GM12891 (cell line): ENCODE results near the gene RASGRF2.

Experiments
- POLR2A ChIP-seq: IDR thresholded peaks from 2 replicates; pipeline ENCODE4 v1.6.1; 2011; ENCODE audit warnings: low read depth, low read length, control low read depth
- POLR2AphosphoS5 ChIP-seq: IDR thresholded peaks from 2 replicates; pipeline ENCODE4 v1.6.1; 2011; ENCODE audit warnings: low read depth, low read length, control low read depth
- POU2F2 ChIP-seq: IDR thresholded peaks from 2 replicates; pipeline ENCODE4 v1.6.1; 2011; ENCODE audit warnings: low read depth, mild to moderate bottlenecking, control low read depth, low read length, moderate library complexity
- SPI1 ChIP-seq: IDR thresholded peaks from 2 replicates; pipeline ENCODE4 v1.6.1; 2011; ENCODE audit warnings: low read depth, low read length, control low read depth
- TAF1 ChIP-seq: IDR thresholded peaks from 2 replicates; pipeline ENCODE4 v1.6.1; 2011; ENCODE audit warnings: low read depth, low read length, control low read depth

GRCh38 chr5:80990527-80990926, 30.4 kb downstream of the RASGRF2 start:
- no peak for TF ChIP-seq POLR2A
- TF ChIP-seq POU2F2, result no peak
- no peak for TF ChIP-seq POLR2AphosphoS5
- TF ChIP-seq TAF1, result no peak
- TF ChIP-seq SPI1, result no peak
